Measurements from ENCODE around the gene KSR2.

DNA sequence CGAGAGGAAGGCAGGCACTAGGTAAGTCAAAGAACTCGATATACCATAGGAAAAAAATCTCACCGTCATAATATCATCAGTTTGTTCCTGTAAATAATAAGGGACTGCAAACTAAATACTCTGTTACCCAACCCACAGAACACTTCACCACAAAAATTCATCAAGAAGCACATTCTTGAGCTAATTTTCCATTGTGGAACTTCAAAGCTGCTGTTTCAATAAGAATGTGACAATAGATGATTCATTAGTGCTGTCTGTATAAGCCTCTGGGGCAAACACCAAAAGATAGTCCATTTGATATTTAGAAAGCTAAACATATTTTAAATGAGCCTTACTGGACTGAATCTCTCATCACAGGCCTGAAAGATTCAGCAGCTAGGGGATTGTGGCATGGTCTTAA, 219.4 kb downstream of the KSR2 start:
- TF ChIP-seq, protein P1, sequence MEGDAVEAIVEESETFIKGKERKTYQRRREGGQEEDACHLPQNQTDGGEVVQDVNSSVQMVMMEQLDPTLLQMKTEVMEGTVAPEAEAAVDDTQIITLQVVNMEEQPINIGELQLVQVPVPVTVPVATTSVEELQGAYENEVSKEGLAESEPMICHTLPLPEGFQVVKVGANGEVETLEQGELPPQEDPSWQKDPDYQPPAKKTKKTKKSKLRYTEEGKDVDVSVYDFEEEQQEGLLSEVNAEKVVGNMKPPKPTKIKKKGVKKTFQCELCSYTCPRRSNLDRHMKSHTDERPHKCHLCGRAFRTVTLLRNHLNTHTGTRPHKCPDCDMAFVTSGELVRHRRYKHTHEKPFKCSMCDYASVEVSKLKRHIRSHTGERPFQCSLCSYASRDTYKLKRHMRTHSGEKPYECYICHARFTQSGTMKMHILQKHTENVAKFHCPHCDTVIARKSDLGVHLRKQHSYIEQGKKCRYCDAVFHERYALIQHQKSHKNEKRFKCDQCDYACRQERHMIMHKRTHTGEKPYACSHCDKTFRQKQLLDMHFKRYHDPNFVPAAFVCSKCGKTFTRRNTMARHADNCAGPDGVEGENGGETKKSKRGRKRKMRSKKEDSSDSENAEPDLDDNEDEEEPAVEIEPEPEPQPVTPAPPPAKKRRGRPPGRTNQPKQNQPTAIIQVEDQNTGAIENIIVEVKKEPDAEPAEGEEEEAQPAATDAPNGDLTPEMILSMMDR (IDR thresholded peaks at IDR 0.05): no peak
- TF ChIP-seq EP300 (IDR thresholded peaks at IDR 0.05) (no peak), POLR2A (IDR thresholded peaks at IDR 0.05) (no peak)
